GM23338 (cell line): ENCODE results near the gene DCAKD. TPM values are rescaled to one million over a fixed set of nuclear protein-coding genes. Genes with fewer than 3 reads are reported as not detected.

Experiments used
- ATAC-seq: fragments of 200-7000 bp; cut with Tn5 transposase; 3 replicates; pipeline ENCODE4 v1.9.1; 2020
- DNase-seq: peaks from one replicate; pipeline ENCODE4 v3.0.0-alpha.2; 2015; ENCODE audit warnings: low spot score
- H2AFZ ChIP-seq: fragments of 200-600 bp; sonication (generic); 2 replicates; pipeline ENCODE4 v1.8.0; 2016; ENCODE audit warnings: antibody characterized with exemption, mild to moderate bottlenecking, moderate library complexity
- H3F3A ChIP-seq: fragments of 200-600 bp; sonication (generic); replicated peaks from 2 replicates; pipeline ENCODE4 v1.8.0; 2017; ENCODE audit warnings: antibody characterized with exemption, mixed run types, low read depth
- H3K27ac ChIP-seq: fragments of 200-600 bp; sonication (generic); 2 replicates; pipeline ENCODE4 v1.6.1; 2016; ENCODE audit warnings: low read depth
- H3K27me3 ChIP-seq: fragments of 200-600 bp; sonication (generic); 2 replicates; pipeline ENCODE4 v1.8.0; 2016; ENCODE audit warnings: mild to moderate bottlenecking, mixed run types, moderate library complexity; ENCODE audit not compliant: insufficient read depth
- H3K36me3 ChIP-seq: fragments of 200-600 bp; sonication (generic); 2 replicates; pipeline ENCODE4 v1.8.0; 2016; ENCODE audit warnings: mild to moderate bottlenecking; ENCODE audit not compliant: insufficient read depth
- H3K4me1 ChIP-seq: fragments of 200-600 bp; sonication (generic); 2 replicates; pipeline ENCODE4 v1.8.0; 2016; ENCODE audit warnings: mild to moderate bottlenecking, moderate library complexity; ENCODE audit not compliant: insufficient read depth
- H3K4me2 ChIP-seq: fragments of 200-600 bp; sonication (generic); 2 replicates; pipeline ENCODE4 v1.7.1; 2017; ENCODE audit warnings: mixed run types
- H3K4me3 ChIP-seq: fragments of 200-600 bp; sonication (generic); 2 replicates; pipeline ENCODE4 v1.6.1; 2016; ENCODE audit warnings: mixed run types
- H3K79me2 ChIP-seq: fragments of 200-600 bp; sonication (generic); replicated peaks from 2 replicates; pipeline ENCODE4 v1.8.0; 2017; ENCODE audit warnings: mild to moderate bottlenecking; ENCODE audit not compliant: insufficient read depth
- H3K9me2 ChIP-seq: fragments of 200-600 bp; sonication (generic); 2 replicates; pipeline ENCODE4 v1.8.0; 2017; ENCODE audit not compliant: insufficient read depth
- H4K20me1 ChIP-seq: fragments of 200-600 bp; sonication (generic); replicated peaks from 2 replicates; pipeline ENCODE4 v1.8.0; 2017; ENCODE audit warnings: mild to moderate bottlenecking; ENCODE audit not compliant: insufficient read depth
- H3K27ac Mint-ChIP-seq: 2 replicates; pipeline ENCODE4 v1.8.0; 2020; ENCODE audit warnings: inconsistent platforms, mild to moderate bottlenecking, moderate library complexity, mixed read lengths
- H3K27me3 Mint-ChIP-seq: 3 replicates; pipeline ENCODE4 v1.8.0; 2022; ENCODE audit warnings: low read depth, mild to moderate bottlenecking, moderate library complexity, mixed read lengths, inconsistent platforms; ENCODE audit not compliant: insufficient read depth, poor library complexity
- H3K36me3 Mint-ChIP-seq: 3 replicates; pipeline ENCODE4 v1.8.0; 2021; ENCODE audit warnings: low read depth, mild to moderate bottlenecking, inconsistent platforms, moderate library complexity, mixed read lengths
- H3K4me1 Mint-ChIP-seq: 3 replicates; pipeline ENCODE4 v1.8.0; 2020; ENCODE audit warnings: mild to moderate bottlenecking, inconsistent platforms, mixed read lengths
- H3K4me3 Mint-ChIP-seq: 3 replicates; pipeline ENCODE4 v1.8.0; 2021; ENCODE audit warnings: moderate library complexity, mild to moderate bottlenecking, inconsistent platforms, mixed read lengths
- H3K9me3 Mint-ChIP-seq: 3 replicates; pipeline ENCODE4 v1.8.0; 2020; ENCODE audit warnings: moderate library complexity, mild to moderate bottlenecking, inconsistent platforms, mixed read lengths
- ETS1 ChIP-seq: IDR thresholded peaks from 2 replicates; pipeline ENCODE4 v1.6.1; 2016; ENCODE audit warnings: antibody characterized with exemption
- EZH2 ChIP-seq: fragments of 200-600 bp; sonication (generic); IDR thresholded peaks from one replicate; pipeline ENCODE4 v1.8.0; 2017; ENCODE audit warnings: antibody characterized with exemption, mild to moderate bottlenecking, low read depth; ENCODE audit not compliant: unreplicated experiment
- JUNB ChIP-seq: IDR thresholded peaks from one replicate; pipeline ENCODE4 v1.6.1; 2016; ENCODE audit warnings: antibody characterized with exemption; ENCODE audit not compliant: unreplicated experiment
- NANOG ChIP-seq: IDR thresholded peaks from 2 replicates; pipeline ENCODE4 v1.6.1; 2016; ENCODE audit warnings: antibody characterized with exemption, borderline replicate concordance
- STAT1 ChIP-seq: IDR thresholded peaks from one replicate; pipeline ENCODE4 v1.6.1; 2016; ENCODE audit warnings: antibody characterized with exemption; ENCODE audit not compliant: unreplicated experiment
- ZNF114 ChIP-seq: fragments of 250-450 bp; sonication (Bioruptor Pico); IDR thresholded peaks from 2 replicates; pipeline ENCODE4 v1.5.0; 2020; ENCODE audit warnings: mild to moderate bottlenecking, moderate library complexity
- ZNF331 ChIP-seq: fragments of 250-450 bp; sonication (Bioruptor Pico); IDR thresholded peaks from 2 replicates; pipeline ENCODE4 v1.5.0; 2020; ENCODE audit warnings: low read depth, mild to moderate bottlenecking, moderate library complexity
- polyA plus RNA-seq: library from polyadenylated mRNA; unstranded; fragments of >200 nt; fragmentation: Nextera tagmentation; extraction: Ambion mirVana; gene quantifications from 2 replicates; pipeline ENCODE4 v1.2.1, GENCODE V29; 2016
- total RNA-seq: library from RNA; depleted of rRNA; stranded (reverse); fragments of >200 nt; shearing (Covaris generic); gene quantifications from 2 replicates; pipeline ENCODE4 v1.2.3, GENCODE V29; 2014
- TF ChIP-seq, protein P1 (sequence below): IDR thresholded peaks from one replicate; pipeline ENCODE4 v1.6.1; 2018; ENCODE audit warnings: antibody characterized with exemption; ENCODE audit not compliant: unreplicated experiment
- TF ChIP-seq, protein P2 (sequence below), 2 experiments: fragments of 200-600 bp in 1 of 2; sonication (generic) in 1 of 2; conservative IDR thresholded peaks; 2 replicates each; pipeline versions ENCODE4 v1.5.1 to v1.6.1; 2016 to 2017; ENCODE audit warnings: antibody characterized with exemption in 2 of 2, low read depth in 2 of 2, mild to moderate bottlenecking in 2 of 2, moderate library complexity in 1 of 2

The DCAKD gene
- total and polyA plus RNA-seq, 2 experiments from 2014 or later, result 23.7 to 57.2 TPM

DNA sequence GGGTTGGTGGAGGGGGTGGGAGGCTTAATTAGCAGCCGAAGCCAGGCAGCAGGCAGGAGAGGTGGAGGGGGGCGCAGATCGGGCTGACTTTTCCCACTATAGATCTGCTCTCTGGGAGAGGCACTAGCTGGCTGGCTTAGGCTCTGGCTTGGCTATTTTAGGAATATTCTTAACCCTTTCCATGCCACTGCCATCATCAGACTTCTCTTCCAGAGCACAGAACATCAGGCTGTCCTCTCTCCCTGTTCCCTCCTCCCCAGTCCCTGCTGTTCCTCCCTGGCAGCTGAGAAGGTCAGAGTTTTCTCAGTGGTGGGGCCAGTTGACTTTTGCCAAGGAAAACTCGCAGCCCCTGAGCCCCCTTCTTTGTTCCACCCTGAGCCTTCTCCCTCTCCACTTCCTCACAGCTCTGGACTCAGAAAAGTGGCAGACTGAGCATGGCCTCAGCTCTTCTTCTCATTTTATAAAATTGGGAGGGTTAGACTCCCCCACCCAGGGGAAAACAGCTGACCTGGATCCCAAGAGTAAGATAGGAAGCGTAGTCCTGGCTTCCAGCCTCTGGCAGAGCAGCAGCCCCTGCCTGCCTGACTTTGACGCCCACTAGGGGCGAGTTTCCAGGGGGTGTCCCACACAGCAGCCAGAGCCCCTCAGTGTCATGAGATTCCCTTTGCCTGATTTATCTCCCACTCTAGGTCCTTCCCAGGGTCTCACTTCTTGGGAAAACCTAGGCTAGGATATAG is 73.5 kb downstream of the DCAKD start:
- TF ChIP-seq ZNF331 (CRISPR knock-in tag) (no peak), NANOG (no peak), EZH2 (no peak), STAT1 (no peak), ETS1 (no peak)
- TF ChIP-seq, protein P1, sequence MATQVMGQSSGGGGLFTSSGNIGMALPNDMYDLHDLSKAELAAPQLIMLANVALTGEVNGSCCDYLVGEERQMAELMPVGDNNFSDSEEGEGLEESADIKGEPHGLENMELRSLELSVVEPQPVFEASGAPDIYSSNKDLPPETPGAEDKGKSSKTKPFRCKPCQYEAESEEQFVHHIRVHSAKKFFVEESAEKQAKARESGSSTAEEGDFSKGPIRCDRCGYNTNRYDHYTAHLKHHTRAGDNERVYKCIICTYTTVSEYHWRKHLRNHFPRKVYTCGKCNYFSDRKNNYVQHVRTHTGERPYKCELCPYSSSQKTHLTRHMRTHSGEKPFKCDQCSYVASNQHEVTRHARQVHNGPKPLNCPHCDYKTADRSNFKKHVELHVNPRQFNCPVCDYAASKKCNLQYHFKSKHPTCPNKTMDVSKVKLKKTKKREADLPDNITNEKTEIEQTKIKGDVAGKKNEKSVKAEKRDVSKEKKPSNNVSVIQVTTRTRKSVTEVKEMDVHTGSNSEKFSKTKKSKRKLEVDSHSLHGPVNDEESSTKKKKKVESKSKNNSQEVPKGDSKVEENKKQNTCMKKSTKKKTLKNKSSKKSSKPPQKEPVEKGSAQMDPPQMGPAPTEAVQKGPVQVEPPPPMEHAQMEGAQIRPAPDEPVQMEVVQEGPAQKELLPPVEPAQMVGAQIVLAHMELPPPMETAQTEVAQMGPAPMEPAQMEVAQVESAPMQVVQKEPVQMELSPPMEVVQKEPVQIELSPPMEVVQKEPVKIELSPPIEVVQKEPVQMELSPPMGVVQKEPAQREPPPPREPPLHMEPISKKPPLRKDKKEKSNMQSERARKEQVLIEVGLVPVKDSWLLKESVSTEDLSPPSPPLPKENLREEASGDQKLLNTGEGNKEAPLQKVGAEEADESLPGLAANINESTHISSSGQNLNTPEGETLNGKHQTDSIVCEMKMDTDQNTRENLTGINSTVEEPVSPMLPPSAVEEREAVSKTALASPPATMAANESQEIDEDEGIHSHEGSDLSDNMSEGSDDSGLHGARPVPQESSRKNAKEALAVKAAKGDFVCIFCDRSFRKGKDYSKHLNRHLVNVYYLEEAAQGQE, result no peak
- TF ChIP-seq, protein P2, sequence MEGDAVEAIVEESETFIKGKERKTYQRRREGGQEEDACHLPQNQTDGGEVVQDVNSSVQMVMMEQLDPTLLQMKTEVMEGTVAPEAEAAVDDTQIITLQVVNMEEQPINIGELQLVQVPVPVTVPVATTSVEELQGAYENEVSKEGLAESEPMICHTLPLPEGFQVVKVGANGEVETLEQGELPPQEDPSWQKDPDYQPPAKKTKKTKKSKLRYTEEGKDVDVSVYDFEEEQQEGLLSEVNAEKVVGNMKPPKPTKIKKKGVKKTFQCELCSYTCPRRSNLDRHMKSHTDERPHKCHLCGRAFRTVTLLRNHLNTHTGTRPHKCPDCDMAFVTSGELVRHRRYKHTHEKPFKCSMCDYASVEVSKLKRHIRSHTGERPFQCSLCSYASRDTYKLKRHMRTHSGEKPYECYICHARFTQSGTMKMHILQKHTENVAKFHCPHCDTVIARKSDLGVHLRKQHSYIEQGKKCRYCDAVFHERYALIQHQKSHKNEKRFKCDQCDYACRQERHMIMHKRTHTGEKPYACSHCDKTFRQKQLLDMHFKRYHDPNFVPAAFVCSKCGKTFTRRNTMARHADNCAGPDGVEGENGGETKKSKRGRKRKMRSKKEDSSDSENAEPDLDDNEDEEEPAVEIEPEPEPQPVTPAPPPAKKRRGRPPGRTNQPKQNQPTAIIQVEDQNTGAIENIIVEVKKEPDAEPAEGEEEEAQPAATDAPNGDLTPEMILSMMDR (conservative IDR thresholded peaks at IDR 0.05; ENCODE audit: low read depth in 2 of 2), result peak in 1 of 2 experiments; percentile 40; a peak in 2 of 4 replicates
- Mint-ChIP-seq H3K36me3 (no peaks in the 10 kb centered on the region), H3K4me3 (no peak overlapping the region), H3K9me3 (no peaks in the 10 kb centered on the region; the same call in 1 of the 3 replicates), H3K27ac (no peak overlapping the region), H3K4me1 (peaks cover 27% of the 10 kb centered on the region), H3K27me3 (peaks cover 8% of the 10 kb centered on the region)
- Histone ChIP-seq H3K79me2 (no peaks in the 10 kb centered on the region), H3F3A (peaks cover under 1% of the 10 kb centered on the region; the same call in 1 of the 2 replicates), H3K9me2 (no peaks in the 10 kb centered on the region; the same call in 1 of the 2 replicates), H3K27ac (no peak overlapping the region), H3K36me3 (no peaks in the 10 kb centered on the region), H3K27me3 (peaks cover 3% of the 10 kb centered on the region; the same call in 1 of the 2 replicates), H3K4me3 (no peak overlapping the region), H3K4me2 (peak overlapping the region; percentile 43; the same call in 1 of the 2 replicates), H4K20me1 (no peaks in the 10 kb centered on the region), H3K4me1 (peaks cover 8% of the 10 kb centered on the region), H2AFZ (peak overlapping the region; percentile 63; the same call in 1 of the 2 replicates)
- DNase-seq (no peak), ATAC-seq (peak; percentile 39)

GRCh38 chr17:44977065-44977464 is 74.4 kb downstream of the DCAKD start:
- Histone ChIP-seq H3K4me2 (no peak overlapping the region), H3K36me3 (no peaks in the 10 kb centered on the region), H3K4me3 (no peak overlapping the region), H3K27me3 (peaks cover 3% of the 10 kb centered on the region; the same call in 1 of the 2 replicates), H3K79me2 (no peaks in the 10 kb centered on the region), H4K20me1 (no peaks in the 10 kb centered on the region), H3K27ac (no peak overlapping the region), H3K9me2 (no peaks in the 10 kb centered on the region), H2AFZ (no peak overlapping the region), H3F3A (peaks cover 9% of the 10 kb centered on the region; the same call in 1 of the 2 replicates), H3K4me1 (peaks cover 17% of the 10 kb centered on the region)
- ATAC-seq (no peak), DNase-seq (no peak)
- Mint-ChIP-seq H3K36me3 (no peaks in the 10 kb centered on the region), H3K27me3 (peaks cover 8% of the 10 kb centered on the region), H3K27ac (no peak overlapping the region), H3K9me3 (no peaks in the 10 kb centered on the region; the same call in 2 of the 3 replicates), H3K4me1 (peaks cover 36% of the 10 kb centered on the region), H3K4me3 (no peak overlapping the region)
- TF ChIP-seq STAT1, result no peak
- TF ChIP-seq JUNB, result no peak
- no peak for TF ChIP-seq ZNF114
- no peak for TF ChIP-seq NANOG
- TF ChIP-seq, protein P1, result no peak
